Measurements from ENCODE around the gene ADAT3.

The ADAT3 gene

DNA sequence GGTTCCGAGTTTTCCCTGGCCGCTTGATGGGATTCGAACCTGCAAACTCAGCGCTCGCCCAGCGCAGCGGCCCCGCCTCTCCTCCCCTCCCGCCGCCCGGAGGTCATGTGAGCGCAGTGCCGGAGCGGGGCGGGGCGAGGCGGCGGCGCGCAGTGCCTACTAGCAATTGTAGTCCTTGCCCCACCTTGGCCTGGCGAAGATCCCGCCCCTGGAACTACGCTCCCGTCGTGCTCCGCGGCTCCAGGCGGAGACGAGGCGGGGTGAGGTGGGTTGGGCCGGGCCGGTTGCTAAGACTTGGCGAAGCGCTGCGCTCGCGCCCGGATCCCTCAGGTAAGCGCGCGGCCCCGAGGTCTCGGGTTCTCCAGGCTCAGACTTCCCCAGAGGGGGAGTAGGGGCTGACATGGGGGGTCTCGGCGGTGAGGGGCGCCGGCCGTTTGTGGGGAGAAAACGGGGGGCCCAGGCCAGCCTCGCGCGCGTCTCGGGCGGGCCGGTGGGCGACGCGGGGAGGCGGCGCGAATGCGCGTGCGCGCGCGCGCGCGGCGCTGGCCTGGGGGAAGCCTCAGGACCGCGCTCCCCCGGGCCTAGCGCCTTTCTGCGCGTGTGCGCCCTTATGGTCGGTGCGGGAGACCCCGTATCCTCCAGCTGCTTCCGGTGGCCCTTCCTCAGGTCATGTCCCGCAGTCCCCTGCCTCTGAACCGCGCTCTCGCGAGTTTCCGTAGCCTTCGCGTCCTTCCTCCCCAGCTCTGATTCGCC, at the start of gene ADAT3, which contains the start of gene SCAMP4:
ADAT3 (plus strand) TSS at position 290 of the 753 bp plus-strand sequence. CDS start 6,649 bp downstream, outside the sequence.
SCAMP4 (plus strand) TSS at position 290 of the 753 bp plus-strand sequence. CDS start 9,621 bp downstream, outside the sequence.
- DNase-seq (ENCODE audit: low read depth), result peak; percentile 98

DNA sequence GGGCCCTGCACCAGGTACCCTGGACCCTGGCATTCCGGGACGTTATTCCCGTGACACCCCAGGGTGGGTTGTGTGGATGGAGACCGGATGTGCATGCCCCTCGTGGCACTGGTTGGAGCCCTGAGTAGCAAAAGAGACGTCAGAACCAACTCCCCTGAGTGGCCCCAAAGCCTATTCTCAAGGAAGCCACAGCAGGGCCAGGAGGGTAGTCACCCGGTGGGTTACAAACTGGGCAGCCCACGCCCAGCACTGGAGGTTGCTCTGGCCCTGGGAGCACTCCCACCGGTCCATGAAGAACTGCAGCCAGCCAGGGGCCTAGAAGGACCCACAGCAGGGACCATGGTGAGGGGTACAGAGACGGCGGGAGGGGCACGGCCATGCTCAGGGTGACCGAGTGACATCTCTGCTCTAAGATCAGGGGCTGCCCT, 49.4 kb upstream of the ADAT3 start:
- DNase-seq (ENCODE audit: low read depth), result no peak

- no peak for DNase-seq (ENCODE audit: low read depth)
Observed at GRCh38 chr19:1856345-1856697, 48.9 kb upstream of the ADAT3 start.

GRCh38 chr19:1856698-1857603, 48.2 kb upstream of the ADAT3 start:
- DNase-seq (ENCODE audit: low read depth), result peak; percentile 51

DNA sequence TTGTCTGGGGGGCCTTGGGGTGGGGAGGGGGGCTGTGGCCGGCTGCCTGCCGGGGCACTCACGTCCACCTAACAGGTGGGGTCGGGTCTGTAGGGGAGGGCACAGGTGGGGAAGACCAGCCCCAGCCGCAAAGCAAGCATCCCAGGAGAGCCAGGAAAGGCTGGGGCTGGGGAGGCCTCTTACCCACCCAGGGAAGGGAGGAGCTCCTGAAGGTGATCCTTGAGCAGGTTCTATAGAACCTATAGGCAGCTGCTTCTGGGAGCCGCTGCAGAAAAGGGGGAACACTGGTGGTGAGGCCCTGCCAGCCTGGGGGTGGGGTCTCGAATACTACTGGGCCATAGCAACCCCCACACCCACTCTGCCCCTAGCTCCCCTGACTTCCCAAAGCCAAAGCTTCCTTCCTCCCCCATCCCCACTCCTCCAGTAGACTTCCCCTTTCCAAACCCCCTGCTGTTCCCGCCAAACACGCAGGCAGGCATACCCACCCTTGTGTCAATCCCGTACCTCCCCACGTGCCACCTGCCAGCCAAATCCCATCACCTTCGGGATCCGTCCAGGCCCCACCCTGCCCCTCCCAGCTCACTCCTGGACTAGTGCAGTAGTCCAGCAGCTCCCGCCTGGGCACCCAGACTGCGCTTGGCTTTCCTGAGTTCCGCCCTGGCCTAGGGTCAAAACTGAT, 47.4 kb upstream of the ADAT3 start:
- no peak for DNase-seq (ENCODE audit: low read depth)

GRCh38 chr19:1858412-1859081, 46.7 kb upstream of the ADAT3 start:
- DNase-seq (ENCODE audit: low read depth), result no peak

DNA sequence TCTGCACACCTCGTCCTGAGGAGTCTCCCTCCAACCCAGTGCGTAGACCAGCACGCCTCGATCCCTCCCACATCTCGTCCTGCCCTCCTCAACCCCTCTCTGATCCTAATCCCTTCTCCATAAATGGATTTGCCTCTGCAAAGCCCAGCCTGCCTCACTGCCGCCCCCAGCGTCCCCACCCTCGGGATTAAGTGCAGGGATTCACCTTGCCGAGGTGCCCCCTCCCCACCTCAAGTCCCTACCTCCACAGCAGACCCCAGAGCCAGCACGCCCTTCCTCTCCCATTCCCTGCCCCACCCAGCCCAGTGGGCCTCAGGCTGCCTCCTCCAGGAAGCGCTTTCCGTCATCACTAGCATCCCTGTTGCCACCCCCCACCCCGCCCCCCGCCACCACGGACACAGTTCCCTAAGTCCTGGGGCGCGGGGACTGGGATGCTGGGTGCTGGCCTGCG, 45.8 kb upstream of the ADAT3 start:
- DNase-seq (ENCODE audit: low read depth), result no peak

- no peak for DNase-seq (ENCODE audit: low read depth)
Observed at GRCh38 chr19:1860042-1860775, 45.0 kb upstream of the ADAT3 start.

DNA sequence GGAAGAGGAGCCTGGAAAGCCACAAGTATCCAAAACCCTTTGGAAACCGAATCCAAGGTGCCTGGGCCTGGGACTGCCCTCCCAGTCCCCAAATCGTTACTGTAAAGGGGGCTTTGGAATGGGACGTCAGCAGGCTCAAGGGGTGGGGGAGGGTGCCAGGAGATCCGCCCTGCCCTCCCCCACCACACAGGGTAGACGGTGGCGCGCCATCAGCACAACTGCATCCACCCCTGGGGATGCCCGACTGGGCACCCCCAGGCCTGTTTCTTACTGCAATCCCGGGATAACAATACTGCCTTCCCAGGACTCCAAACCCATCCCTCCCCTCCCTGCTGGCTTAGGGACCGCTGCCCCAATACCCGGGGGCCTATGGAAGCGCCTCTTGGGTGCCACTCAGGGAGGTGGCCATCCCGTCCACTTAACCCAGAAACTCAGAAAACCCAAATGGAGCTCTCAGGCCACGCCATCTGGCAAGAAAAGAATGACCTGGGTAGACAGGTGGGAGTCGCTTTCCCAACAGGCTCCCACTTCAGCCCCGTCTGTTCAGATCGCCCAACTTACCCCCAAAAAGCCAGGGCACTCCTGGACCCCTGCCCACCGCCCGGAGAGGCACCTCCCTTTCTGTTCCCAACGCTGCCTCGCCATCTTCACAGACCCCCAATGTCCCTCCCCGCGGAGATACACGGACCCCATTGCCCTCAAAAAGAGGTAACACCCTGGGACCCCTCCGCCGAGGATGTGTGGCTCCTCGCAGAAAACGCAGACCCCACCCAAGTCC, 44.2 kb upstream of the ADAT3 start:
- DNase-seq (ENCODE audit: low read depth), result no peak

- DNase-seq (ENCODE audit: low read depth), result no peak
Observed at GRCh38 chr19:1861599-1862031, 43.6 kb upstream of the ADAT3 start.

DNA sequence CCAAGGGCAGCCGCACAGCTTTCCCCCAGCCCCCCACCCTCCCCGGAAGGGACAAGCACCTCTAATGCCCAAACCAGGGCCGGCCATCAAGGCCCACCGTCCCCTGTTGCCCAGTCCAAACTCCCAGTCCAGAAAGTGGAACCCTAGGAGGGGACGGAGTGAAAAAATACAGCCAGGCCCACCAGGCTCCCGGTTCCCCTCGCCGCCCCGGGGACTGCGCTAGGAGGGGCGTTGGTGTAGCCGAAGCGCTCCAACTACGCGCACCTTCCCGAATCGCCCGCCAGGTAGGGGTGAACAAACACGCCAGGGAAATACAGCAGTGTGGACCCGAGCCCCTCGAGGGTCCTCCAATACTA, 43.2 kb upstream of the ADAT3 start:
- DNase-seq (ENCODE audit: low read depth), result no peak

DNA sequence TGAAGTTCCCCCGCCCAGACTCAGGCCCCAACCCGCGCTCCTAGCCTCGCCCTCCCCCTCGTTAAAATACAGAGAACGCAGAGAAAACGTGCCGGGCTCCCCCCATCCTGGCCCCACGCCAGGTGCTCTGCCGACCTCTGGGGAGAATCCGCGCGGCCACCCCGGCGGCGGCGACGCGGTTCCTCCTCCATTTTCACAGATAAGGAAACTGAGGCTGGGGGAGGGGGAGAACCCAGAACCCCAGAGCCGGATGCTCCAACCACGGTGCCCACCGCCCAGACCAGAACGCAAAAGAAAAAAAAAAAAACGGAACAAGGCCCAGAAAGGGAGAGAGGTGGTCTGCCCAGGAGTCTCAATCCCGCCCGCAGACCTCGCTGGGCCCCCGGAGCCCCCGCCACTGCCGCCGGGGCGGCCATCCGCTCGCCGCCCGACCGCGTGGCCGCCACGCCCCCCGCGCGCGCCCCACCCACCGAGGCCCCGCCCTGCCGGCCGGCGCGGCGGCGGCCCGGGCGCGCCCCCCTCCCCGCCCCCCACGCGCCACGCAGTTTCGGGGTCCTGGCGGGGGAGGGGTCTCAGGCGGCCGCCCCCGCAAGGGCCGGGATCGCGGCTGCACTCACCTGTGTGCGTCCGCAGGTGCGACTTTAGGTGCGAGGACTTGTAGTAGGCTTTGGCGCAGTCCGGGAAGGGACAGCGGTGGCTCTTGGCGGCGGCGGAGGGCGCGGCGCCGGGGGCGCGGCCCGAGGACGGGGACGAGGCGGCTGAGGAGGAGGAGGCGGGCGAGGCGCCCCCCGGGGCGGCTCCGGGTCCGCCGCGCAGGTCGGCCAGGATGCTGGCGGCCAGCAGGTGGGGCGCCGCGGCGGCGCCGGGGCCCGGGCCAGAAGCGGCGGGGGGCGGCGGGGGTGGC, 42.5 kb upstream of the ADAT3 start:
- peak; percentile 50 for DNase-seq (ENCODE audit: low read depth)

GRCh38 chr19:1863328-1863637, 41.9 kb upstream of the ADAT3 start, which contains the start of gene KLF16:
TSS of gene KLF16 (minus strand) at chr19:1863579. CDS start at chr19:1863497, 82 bp downstream.
- no peak for DNase-seq (ENCODE audit: low read depth)

GRCh38 chr19:1863638-1864479, 41.3 kb upstream of the ADAT3 start:
- DNase-seq (ENCODE audit: low read depth), result peak; percentile 92

- peak; percentile 58 for DNase-seq (ENCODE audit: low read depth)
Observed at GRCh38 chr19:1864480-1865171, 40.6 kb upstream of the ADAT3 start.

GRCh38 chr19:1865172-1866010, 39.8 kb upstream of the ADAT3 start:
- no peak for DNase-seq (ENCODE audit: low read depth)

Data from stimulated activated CD8-positive, alpha-beta memory T cell treated with anti-CD3 and anti-CD28 coated beads, Interleukin-12 subunit alpha, Interleukin-12 subunit beta, amount 100 ng/mL, for 4 hours (primary cell).